Activated CD8-positive, alpha-beta memory T cell treated with anti-CD3 and anti-CD28 coated beads, Interleukin-2, amount 50 U/mL, for 48 hours (primary cell): ENCODE data around the gene TYK2.

Experiments used
- DNase-seq: peaks from one replicate; pipeline ENCODE4 v3.0.0-alpha.2; 2020

The TYK2 gene

DNA sequence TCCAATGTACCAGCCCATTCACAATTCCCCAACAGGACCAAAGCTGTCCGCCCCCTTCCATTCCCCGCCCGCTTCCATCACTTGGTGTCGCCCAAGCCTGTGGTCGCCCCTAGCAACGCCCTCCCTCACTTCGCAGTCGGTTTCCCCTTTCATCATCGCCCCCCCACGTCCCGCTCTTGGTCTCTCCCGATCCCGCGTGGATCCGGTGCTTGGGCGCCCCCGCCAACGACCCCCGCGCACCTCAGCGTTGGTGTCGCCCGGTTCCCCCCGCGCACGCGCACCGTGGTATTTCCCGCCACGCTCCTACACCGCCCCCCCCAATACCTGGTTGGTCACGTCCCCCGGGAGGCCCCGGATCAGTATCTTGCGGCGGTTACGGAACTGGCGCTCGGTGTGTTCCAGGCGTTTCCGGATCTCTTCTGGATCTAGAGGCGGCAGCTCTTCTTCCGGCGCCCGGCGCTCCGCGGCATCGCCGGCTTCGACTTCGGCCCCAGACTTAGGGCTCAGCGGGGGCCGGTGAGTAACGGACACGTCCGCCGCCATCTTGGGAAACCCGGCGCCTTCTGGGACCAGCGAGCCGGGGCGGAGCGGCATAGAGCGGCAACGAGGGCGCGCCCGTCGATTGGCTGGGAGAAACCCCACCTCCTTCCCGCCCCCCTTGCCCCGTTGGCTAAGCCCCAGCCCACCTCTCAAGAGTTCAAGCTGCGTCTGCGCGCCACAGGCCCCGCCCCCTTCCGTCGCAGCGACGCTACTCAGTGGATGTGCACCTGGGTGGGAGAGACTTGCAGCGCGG lies 47.2 kb downstream of the TYK2 start, which contains the start of gene RAVER1:
Gene RAVER1, minus strand, starts transcription at position 565 of the 793 bp plus-strand sequence. Its CDS starts 22 bp downstream, at position 543.
- peak; percentile 98 for DNase-seq

DNA sequence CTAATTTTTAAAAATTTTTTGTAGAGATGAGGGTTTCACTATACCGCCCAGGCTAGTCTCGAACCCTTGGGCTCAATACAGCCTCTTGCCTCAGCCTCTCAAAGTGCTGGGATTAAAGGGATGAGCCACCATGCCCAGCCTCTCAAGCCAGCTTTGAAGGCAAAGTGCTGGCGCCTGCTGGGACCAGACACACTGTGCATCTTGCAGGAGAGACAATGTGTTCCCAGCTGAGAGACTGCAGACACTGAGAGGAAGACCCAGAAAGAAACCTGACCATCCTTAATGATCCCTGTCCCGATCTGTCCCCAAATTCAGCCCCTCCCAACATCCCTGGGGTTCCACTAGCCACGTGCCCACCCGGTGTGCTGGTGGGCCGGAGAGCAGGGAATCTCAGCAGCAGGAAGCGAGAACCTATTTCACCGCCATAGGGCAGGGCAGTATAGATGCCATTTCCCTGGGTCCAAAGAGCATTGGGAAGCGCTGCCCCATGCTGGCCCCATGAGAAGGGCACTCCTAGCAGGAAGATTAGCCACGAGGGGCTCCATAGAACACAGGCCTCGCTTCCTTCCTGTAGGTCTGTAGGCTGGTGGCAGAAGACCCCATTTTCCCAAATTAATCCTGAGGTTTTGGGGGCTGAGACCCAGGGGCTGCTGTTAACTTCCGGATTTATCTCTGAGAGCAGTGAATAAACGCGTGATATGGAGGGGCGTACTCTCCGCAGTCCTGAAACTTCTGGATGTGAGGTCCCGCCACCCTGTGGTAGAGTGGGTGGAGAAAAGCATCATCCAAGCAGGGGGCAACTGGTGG lies 48.0 kb downstream of the TYK2 start:
- DNase-seq, result no peak

DNA sequence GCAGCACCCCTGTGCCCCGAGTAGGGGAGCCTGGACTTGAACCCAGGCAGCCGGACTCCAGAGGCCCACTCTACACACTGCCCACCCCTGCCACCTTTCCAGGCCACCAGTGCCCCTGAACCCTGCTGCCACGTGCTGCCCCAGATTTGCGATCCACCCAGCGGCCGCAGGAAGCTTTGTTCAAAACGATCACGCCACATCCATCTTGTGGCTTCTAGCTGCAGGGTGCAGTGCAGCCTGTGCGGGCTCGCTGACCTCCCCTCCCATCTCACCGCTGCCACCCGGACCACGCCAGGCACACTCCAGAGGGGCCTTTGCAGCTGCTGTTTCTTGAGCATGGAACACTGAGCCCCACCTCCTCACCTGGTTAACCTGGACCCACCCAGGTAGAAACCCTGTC lies 50.8 kb downstream of the TYK2 start:
- DNase-seq, result no peak

DNA sequence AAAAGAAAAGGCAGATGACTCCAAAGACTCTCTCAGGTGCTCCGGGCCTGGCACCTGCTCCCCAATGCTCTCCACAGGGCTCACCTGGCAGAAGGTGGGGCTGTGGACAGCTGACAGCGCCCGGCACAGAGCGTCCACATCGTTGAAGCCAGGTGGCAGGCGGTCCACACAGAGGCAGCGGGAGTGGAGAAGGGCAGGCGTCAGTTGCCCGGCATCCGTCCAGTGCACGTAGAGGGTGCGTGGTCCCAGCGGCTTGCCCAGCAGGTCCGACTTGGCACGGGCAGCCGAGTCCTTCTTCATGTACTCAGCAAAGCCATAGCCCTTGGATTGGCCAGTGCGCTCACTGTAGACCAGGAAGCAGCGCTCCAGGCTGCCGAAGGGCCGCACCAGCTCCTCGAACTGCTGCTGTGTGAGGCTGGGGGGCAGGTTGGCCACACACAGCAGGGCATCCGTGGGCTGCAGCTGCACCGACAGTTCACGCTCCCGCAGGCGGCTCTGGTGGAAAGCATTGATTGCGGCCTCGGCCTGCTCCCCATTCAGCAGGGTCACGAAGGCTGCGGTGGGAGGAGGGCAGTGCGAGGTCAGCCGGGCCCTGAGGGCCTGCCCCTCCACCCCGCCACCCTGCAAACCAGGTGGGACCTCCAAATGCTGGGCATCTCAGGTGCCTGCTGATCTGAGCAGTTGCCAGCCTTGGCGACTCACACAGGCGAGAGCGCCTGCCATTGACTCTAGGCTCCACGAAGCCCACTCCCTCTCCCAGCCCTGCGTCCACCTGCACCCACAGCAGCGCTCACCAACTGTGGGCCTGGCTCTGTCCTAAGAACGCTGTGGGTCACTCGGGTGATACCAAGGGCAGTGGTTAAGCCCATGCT lies 51.6 kb downstream of the TYK2 start:
- no peak for DNase-seq

DNA sequence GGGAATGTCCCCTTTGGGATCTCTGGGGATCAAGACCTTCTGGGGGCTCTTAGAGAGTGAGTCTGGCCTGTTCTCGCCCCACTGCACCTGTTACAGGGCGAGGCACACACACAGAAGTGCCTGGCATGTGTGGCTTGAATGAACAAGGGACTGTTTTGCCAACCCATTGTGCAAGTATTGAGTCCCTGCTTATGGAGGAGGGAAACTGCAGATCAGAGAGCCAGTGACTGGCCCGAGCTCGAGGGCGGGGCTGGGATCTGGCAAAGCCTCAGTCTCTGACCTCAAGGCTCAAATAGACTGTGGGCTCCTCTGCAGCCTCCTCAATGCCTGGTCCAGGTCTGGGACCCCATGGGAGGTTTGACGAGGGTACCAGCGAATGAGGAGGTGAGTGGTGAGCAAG lies 52.6 kb downstream of the TYK2 start:
- DNase-seq, result no peak

DNA sequence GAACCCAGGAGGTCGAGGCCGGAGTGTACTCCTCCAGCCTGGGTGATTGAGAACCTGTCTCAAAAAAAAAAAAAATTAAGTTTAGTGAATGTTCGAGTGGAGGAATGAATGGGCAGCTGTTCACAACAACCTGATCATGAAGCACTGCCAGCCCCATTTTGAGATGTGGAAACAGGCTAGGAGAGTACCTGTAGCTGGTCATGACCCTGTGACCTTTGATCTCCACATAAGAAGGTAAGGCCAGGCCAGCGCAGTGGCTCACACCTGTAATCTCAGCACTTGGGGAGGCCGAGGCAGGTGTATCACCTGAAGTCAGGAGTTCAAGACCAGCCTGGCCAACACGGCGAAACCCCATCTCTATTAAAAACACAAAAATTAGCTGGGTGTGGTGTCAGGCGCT lies 54.6 kb downstream of the TYK2 start:
- DNase-seq, result no peak

DNA sequence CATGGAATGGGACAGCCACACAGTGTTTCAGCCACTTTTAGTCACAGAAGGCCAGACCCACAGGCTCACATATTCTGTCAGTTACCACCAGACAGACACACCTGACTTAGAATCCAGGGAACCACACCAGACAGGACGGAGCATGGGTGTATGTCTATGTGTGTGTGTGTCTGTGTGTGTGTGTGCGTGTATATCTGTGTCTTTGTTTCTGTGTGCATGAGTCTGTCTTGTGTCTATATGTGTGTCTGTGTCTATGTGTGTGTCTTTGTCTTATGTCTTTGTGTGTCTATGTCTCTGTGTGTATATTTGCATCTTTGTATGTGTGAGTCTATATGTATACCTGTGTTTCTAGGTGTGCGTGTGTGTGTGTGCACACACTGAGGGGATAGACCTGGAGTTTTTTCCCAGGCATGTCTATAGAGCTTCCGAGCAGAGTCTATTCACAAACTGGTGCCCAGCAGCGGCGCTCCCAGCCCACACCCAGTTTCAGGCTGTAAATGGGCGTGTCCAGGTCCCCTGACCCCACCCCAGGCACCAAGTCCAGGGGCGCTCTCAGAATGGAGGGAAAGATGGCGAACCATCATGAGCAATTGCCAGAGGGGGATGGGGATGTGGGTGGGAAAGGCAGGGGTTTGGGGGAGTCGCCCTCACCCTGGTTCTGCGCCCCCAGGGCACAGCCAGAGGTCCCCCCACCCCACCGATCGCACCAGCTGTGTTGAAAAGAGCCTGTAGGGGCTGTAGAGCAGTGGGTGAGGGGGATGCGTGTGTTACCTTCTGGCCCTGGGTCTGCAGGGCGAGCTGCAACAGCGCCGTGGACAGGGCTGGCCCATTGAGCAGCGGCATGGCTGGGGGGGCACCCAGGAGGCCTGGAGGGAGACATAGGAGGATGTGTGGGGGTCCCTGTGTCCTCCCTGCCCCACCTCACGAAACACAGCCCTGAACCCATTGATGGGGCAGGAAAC lies 58.2 kb downstream of the TYK2 start:
- DNase-seq, result no peak

DNA sequence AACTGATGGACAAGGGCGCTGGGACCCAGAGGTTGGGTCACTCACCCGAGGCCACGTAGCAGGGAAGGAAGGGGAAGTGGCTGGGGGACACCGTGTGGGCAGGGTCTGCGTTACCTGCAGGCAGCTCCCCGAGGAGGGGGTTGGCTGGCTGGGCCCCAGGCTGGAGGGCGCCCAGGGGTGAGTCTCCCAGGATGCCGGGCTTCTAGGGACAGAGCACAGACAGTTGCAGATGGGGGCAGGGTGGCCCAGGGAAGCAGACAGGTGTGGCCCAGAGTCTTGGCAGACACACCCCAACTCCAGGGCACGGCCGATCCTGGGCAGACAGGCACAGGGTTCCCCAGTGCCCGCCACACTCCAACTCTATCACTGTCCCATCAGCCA lies 59.0 kb downstream of the TYK2 start:
- DNase-seq, result no peak

DNA sequence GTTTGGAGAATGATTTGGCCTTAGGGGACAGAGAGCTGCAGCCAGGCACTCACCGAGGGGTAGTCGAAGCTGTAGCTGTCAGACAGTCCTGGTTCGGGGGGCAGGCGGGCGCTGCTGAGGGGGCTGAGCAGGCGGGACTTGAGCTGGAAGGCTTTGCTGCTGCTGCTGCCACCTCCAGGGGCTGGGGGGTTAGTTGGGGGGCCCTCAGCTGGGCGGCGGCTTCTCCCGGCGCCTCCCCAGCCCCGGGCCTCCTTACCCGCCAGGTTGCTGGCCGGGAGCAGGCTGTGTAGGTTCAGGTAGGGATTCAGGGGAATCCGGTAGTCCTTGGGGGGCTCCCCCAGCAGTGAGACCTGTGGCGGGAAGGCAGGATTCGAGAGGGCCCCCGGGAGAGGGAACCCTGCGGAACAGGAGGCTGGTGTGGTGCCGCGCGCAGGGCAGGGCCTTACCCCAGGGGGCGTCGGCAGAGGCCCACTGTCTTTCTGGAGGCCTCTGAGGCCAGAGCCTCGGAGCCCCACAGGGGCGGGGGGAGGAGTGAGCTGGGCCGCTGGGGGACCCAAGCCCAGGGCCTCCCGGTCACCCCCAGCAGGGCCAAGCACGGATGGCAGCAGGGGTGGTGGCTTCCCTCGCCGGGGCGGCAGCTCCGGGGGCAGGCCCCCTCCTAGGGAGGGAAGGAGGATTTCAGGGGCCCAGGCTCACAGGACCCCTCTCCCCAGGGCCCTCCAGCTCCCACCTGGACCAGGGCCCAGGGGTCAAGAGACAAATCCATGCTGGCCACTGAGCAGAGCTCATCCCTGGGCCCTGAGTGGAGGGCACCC lies 59.6 kb downstream of the TYK2 start:
- no peak for DNase-seq

DNA sequence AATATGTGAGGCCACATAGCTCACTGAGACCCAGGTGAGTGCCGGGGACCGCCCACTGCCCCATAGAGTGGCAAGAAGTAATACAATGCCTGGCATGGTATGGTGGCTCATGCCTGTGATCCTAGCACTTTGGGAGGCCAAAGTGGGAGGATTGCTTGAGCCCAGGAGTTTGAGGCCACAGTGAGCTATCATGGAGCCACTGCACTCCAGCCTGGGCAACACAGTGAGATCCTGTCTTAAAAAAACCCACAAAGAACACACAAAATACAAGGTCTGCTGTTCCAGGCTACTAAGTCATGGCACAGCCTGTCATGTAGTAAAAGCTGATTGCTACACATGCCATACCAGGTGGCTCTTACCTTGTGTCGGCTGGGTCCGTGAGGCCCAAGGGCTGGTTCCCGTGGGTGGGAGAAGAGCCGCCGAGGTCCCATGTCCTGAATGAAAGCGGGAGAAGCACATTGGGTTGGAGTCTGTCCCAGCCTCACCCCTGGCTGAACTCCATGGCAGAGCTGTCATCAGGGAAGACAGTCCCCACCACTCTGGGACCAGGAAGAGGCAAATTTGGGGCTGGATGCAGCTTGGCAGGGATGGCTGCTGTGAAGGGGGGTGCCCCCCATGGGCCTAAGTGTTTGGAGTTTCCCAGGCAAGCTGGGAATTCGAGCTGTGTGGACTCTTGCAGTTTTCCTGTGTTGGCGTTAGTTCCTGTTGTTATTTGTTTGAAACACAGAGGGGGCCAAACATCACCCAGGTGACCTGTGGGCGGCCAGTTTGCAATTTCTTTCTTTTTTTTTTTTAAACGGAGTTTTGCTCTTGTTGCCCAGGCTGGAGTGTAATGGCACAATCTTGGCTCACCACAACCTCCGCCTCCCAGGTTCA lies 61.3 kb downstream of the TYK2 start:
- no peak for DNase-seq

DNA sequence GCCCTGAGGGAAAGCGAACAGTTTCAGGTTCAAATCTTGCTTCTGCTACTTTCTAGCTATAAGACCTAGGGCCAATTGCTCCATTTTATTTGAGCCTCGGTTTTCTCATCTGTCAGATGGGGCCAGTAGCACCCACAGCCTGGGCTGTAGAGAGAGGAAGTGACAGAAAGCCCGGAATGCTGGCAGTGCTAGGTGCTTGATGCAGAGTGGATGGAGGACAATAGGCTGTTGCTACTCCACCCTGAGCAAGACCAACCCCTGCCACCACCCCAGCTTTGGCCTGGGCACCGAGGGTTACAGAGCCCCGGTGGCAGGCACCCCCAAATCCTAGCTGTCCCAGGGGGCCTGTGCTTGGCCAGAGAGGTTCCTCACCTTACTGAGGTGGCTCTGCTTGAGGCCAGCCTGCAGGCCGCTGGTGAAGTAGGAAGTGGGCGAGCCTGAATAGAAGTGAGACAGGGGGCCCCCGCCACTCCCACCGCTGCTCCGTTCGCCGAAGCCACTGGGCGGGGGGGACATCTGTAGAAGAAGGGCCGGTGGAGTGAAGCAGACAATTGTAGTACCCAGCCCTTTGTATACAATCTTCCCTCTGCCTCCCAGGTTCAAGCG lies 62.4 kb downstream of the TYK2 start:
- no peak for DNase-seq

DNA sequence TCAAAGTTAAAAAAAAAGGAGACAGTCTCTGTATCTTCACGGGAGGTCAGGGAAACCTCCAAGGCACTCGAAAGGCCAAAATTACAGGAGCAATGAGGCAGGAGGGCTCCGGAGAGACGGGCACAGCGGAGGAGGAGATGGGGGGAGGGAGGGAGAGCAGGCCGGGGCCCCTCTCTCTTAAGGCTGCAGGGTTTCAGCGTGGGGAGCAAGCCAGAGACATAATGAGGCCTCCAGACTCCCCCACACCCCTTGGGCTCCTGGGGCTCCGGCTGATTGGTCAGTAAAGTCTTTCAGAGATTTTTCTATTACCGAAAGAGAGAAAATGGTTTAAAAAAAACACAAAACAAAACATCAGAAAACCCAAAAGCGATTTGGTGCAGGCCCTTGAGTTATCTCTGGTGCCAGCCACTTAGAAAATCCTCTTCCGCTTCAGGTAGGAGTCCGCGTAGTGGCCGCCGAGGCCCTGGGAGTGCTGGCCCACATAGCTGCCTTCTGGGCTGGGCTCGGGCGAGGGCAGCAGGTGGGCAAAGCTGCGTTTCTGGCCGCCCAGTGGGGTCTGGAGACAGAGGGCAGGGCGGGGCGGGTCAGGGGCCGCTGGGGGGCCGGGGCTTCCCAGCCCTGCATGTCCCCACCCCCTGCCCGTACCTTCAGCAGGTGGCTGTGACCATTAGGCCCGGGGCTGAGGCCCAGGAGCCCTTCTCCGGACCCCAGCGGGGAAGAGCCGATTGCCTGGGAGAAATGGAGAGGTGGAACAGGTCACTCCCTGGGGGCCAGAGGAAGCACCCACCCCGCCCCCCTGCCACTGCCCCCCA lies 63.1 kb downstream of the TYK2 start:
- no peak for DNase-seq

DNA sequence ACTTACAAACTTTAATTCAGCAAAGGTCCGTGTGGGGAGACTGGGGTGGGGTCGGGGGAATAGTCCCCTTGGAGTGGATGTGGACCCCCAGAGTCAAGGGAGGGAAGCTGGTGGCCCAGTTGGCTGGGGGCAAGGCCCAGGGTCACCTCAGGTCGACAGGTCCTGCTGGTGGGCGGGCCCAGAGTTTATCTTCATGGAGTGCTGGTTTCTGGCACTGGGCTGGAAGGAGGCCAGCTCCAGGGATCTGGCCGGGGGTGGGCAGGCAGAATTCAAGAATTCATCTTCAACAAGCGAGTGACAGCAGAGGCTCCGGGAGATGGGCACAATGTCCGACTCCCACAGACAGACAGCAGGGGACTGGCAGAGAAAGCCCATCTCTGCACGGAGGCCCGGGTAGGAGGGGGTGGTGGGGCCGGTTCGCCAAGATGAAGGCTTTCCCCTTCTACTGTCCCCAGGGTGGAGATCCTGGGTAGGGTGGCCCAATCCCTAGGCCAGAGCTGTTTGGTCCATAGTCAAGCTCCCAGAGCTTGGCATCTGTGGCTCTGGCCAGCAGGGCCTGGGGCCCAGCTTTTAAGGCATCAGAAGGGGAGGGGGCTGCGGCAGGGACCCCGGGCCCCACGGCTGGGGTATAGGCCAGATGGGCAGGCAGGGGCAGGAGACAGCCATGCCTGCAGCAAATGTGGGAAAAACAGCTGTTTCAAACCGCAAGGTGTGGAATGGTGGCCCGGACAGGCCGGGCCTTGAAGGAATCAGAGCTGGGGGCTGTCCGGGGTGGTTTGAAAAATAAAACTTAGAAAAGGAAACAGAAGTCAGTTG lies 63.9 kb downstream of the TYK2 start:
- no peak for DNase-seq

DNA sequence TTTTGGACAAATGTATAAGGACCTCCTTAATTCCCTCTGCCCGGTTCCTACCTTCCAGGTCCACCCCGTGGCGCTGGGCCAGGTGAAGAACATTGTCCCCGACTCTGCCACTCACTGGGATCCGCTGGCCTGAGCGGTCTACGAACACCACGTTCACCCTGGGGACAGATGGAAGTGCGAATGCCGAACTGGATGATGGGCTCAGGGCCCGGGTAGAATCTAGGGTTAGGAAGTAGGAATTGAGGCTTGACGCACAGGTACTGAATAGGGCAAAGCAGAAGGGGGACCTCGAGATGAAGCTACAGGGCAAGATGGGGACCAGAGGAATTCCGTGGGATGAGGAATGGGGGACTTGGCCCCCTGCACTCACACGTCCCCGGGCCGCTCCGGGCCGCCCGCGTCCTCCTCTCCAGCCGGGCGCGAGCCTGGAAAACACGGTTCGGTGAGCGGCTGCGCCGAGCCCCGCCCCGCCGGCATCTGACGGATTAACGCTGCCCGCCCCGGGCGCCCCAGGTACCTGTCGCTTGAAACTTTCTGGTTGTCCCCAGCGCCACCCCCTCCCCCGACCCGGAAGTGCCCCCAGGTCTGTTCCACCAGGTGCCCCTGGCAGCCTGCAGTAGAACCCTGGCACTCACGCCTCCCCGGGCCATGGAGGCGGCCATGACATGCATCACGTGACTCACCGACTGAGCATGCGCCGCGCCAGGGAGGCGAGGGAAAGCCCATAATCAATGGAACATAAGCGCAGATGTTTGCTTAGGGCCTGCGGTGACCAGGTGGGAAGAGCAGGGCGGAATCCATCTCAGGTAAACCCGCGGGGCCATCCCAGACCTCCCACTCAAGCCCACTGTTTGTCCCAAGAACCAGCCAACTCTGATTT lies 64.8 kb downstream of the TYK2 start, which contains the start of gene FDX2:
Gene FDX2, minus strand, starts transcription at position 681 of the 880 bp plus-strand sequence. Its CDS starts 19 bp downstream, at position 662.
- peak; percentile 96 for DNase-seq

DNA sequence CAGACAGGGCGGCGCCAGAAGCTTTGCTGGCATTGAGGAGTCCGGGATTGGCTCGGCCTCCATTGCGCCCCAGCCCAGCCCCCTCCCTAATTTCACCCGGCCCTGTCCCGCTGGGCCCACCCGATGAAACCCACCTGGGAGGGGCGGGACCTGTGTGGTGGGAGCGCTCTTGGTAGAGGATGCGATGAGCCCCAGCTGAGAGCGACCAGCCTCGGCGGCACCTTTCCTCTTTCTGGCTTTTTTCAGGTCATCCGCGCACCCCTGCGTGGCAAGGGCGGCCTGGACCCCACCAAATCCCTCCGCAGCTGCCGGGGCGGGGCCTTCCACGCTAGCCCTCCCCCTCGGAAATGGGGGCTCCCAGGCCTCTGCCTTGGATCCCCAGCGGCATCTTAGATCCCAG lies 70.9 kb downstream of the TYK2 start, which contains the start of gene ZGLP1:
Gene ZGLP1, minus strand, starts transcription at position 393 of the 400 bp plus-strand sequence.
- DNase-seq, result no peak

DNA sequence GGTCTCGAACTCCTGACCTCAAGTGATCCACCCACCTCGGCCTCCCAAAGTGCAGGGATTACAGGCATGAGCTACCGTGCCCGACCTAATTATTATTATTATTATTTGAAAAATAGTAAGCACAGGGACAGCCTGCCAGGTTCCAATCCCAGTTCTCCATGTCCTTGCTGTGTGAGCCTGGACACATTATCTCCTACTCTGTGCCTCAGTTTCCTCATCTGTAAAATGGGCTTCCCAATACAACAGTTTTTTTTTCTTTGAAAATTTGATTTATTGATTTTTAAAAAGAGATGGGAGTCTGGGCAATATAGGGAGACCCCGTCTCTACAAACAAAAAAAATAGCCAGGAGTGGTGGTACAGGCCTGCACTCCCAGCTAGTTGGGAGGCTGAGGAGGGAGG lies 74.0 kb downstream of the TYK2 start:
- no peak for DNase-seq
